CD4-positive, alpha-beta T cell treated with Interferon alpha-2 for 1 hour (primary cell): ENCODE measurements around the gene DGKI.

Experiments used
- DNase-seq, 2 donors: peaks; one replicate each; pipeline ENCODE4 v3.0.0-alpha.2; 2020 to 2022

The DGKI gene

DNA sequence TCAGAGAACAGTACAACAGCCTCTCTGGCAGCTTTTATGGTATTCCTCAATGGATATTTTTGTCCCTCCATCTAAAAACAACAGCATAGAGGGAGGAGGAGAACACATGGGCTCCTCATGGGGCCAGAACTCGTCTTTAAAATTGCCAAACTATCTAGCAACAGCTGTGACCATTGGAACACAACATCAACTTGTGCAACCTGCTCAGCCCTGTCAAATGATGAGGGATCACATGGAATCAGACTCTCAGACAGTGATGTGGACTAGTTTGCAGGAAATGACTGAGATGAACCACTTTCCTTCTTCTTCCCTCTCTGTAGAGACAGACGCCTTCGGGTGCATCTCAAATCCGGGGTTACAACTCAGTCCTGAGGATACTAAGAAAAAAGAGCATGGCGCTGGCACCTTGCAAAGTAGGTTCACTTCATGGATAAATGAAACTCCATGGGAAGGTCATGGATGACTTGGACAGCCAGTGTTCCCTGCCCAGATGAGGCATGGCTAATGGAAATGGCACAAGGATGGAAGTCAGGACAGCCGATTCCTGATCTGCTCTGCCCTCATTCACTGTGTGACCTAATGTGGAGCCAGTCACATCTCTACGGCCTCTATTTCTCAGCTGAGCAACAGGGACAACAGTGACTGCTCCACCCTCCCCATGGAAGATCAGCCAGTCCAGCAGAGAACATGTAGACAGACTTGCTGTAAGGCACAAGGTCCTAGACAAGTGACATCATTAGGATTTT, 24.6 kb upstream of the DGKI start:
- no peak for DNase-seq

- no peak for DNase-seq
Observed at GRCh38 chr7:137870684-137871083, 23.9 kb upstream of the DGKI start.

DNA sequence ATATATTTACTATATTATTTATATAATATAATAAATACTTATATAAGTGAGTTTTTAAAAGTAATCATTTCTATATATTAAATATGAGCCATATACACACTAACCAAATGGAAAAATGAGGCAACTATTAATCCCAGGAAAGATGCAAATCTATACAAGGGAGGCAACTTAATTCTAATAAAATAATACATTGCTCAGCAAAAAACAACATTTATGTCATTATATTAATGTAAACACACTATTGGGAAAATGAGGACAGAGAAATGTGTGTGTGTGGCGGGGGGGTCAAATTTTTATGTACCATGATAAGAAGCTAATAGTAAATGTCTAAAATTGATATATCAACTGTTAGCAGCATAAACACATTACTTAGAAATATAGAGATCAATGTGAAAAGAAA, 23.3 kb upstream of the DGKI start:
- DNase-seq = no peak

GRCh38 chr7:137869260-137869659, 22.5 kb upstream of the DGKI start:
- DNase-seq = no peak

GRCh38 chr7:137867289-137867688, 20.5 kb upstream of the DGKI start:
- DNase-seq = no peak

DNA sequence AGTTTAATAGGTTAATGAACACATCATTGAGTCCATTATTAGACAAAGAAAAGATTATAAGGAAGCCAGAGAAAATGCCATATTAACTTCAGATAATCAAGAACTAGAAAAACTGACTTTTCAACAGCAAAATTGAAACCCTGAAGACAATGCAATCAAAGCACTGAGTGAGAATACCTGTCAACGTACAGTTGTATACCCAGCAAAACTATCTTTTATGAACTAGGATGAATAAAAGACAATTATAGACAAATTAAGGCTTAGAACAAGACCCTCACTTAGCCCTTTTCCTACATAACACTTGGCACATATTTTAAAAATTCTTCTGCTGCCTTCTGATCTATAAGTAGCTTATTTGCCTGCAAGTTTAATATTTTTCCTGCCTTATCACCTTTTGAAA, 19.0 kb upstream of the DGKI start:
- DNase-seq = no peak

DNA sequence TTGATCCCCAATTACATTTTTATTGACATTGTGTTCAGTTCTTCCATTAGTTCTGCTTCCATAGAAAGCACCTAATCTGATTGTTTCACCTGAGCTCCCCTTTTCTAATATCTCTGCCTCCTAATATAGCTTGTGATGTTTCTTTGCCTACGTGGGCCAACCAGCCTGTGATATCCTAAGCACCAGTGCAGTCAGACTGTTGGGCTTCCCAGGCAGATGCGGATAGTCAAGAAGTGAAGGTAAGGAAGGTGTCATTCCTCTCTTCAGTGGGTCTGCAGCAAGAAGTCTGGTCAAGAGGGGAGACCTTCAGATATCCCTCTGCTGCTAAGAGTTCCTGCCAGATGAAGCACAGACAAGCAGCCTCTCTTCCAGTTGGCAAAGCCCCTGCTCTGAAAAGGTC, 16.2 kb upstream of the DGKI start:
- no peak for DNase-seq

DNA sequence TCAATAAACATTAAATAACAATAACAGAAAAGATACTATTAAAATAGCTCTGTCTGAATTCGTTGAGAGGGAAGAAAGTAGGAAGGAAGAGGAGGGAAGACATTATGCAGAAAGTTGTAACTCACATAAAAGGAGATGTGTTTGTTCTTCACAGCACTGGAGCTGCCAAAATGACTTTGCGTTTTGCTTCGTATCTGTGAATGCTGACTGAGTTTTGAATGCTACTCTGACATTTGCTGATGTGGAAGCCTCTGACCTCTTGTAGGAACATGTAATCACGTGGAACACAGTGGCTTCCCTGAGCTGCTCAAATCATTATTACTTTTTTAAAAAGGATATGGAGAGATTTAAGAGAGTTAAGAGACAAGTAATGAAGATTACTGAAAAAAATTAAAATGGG, 15.6 kb upstream of the DGKI start:
- DNase-seq = no peak

DNA sequence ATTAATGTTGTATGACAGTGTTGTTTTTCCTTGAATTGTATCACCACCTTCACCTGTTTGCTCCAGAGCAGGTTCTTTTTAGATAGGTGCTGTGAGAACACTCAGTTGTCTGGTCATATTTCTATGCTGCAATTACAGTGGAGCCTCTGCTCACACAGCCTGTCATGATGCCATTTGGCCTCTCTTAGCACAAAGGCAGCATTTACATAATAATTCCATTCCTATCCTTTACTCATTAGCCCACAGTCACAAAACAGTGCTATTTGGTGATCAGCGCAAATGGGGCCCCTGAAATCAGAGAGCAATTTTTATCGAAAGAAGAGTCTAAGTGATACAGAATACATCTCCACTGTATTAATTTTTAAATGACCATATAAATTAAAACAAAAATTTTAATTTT, 13.8 kb upstream of the DGKI start:
- DNase-seq = no peak

DNA sequence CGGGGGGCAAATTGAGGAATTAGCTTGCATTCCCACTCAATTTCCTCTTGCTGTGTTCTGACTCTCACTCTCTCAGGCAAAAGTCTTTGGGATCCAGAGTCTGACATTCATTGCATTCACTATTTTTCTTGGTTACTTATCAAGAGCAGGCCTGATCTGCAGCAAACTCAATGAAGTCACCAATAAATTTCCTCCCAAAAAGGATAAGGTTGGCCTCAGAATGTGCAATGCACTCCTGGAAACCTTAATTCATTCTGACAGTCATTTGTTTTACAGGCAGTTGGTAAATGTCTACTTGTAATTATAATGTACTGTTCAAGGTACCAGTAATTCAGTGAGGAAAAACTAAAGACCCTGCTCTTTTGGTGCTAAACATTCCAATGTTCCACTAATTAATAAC, 6.3 kb upstream of the DGKI start:
- DNase-seq = no peak

DNA sequence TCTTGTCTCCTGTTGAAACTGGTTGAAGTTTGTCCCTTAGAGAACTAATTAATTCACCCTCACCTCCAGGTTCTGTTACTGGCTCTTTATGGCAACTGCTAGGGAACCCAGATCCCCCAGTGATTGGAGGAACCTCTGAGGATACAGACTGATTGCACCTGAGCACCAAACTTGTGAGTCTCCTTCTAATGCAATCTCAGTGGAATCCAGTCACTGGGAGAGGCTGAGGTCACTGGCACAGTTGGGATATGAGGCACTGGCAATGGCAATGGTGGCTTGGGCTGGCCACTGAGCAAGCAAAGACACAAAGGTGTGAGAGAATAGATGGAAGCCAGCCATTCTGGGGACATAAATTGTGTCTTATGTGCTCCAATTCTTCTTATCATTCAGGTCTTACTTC, 5.3 kb upstream of the DGKI start:
- DNase-seq = no peak

DNA sequence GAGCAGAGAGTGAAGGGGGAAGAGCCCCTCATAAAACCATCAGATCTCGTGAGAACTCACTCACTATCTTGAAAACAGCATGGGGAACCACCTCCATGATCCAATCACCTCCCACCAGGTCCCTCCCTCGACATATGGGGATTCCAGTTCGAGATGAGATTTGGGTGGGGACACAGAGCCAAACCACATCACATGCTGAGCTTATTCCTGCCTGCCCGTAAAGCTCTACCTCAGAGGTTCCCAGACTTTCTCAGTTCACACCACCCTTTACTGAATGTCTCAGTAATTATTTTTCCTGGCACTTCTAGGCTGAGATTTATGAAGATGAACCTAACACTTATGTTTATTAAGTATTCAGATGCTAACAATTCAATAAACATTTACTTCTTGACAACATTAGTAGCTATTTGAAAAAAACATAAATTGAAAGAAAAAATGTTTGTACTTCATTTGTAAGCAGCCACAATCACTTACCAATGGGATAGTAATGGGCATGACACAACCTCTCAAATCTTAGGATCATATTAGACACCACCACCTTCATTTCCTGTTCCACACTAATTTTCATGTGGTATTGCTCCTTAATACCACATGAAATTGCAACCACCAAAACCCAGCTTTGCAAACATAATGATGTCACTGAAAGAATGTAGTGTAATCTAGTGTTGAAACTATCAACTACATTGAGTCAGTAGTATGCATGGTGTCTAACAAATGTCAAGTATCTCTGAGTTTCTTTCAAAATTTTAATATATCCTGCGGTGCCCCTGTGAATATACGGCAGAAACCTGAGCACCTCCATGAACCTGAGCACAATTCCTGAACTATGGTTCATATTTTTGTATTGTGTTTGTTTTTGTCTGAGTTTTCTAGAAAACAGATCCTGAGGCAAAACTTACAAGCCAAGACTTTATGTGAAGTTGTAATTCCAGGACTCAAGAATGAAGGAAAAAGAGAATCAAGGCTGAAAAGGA, 4.5 kb upstream of the DGKI start:
- no peak for DNase-seq

DNA sequence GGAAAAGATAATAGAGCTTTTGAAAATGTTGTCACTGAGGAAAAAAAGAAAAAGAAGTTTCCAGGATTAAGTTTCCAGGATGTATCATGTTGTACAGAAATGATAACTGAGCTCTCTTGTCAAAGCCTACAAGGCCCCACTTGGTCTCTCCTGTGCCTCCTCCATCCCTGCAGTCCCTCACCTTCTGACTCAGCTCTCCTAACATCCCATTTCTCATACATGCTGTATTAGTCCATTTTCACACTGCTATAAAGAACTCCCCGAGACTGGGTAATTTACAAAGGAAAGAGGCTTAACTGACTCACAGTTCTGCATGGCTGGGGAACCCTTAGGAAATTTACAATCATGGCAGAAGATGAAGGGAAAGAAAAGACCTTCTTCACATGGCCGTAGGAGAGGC, 3.8 kb upstream of the DGKI start:
- no peak for DNase-seq

GRCh38 chr7:137848095-137848494, 1.3 kb upstream of the DGKI start:
- no peak for DNase-seq

GRCh38 chr7:137847568-137848050, 835 bp upstream of the DGKI start:
- no peak for DNase-seq

DNA sequence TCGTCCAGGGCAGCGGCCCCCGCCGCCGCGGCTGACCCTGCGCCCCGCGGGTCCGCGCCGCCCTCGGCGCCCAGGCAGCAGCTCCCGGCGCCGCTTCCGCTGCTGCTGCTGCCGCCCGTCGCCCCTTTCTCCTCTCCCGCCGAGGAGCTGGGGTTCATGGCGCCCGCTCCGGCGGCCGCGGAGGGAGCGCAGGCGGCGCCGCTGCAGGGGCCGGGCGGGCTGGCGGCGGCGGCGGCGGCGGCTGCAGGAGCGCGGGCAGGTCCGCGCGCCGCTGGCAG, 286 bp downstream of the DGKI start:
- DNase-seq = no peak

DNA sequence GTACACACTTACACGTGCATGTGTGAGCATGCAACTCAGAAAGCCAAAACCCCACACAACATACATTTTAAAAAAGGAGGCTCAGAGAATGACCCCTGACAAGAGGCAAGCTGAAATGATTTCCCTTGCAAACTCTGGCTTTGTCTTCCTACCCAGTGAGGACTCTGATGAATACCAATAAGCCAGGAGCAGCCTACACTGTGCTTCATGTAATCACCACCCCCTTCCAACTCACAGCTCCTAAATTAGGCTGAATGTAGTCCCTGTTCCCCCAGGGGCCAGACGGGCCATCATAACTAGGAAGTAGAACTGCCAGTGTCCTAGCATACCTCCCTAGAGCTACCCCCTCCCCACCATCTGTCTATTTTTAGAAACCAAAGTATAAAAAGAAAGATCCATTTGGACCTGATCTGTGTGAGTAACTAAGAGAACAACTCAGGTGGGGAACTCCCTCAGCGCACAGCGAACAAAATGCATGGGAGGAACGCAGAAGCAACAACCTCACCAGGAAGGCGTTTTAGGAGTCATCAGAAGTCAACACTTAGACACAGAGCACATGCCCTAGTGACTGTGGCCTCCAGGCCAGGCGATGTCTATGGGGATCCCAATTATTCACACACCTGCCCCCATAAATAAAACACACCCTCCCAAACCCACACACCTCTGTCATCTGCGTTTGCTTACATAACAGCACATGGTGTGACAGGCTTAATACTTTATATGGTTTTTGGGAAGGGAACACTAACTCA, 1.9 kb downstream of the DGKI start:
- no peak for DNase-seq

DNA sequence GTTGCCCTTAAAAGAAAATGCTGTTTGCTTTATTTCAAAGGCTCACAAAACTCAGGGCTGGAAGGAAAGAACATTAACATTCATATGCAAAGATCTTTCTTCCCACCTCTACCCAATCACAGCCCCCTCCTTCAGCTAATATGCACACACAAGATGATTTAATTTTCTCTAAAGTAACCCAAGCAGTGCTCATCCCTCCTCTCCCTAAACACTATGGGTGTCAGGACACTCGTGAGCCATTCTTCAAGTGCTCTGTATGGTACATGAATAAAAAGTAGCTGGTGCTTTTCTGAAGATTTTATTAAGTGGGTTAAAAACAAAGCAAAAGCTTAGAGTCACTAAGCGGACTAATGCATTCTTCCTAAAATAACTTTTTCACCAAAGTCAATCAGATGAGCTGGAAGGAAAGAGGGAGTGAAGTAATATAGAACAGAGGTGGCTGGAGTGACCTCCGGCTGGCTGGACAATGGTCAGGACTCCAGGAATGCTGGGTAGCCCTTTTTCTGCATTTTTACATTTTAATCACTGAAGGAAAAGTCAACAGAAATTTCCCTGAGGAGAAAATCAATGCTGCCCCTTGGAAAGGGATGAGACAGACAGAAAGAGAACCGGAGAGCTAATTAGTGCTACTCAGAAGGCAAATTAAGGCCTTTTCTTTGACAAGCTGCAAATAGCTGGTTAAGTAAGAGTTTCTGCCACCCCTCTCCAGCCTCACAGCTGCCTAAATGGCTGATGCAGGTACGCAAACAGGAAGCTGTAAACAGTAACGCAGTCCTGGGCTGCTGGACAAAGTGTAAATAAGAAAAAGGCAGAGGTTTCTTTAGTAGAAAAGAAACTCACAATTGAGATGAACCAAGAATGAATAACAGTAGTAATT, 6.6 kb downstream of the DGKI start:
- no peak for DNase-seq

DNA sequence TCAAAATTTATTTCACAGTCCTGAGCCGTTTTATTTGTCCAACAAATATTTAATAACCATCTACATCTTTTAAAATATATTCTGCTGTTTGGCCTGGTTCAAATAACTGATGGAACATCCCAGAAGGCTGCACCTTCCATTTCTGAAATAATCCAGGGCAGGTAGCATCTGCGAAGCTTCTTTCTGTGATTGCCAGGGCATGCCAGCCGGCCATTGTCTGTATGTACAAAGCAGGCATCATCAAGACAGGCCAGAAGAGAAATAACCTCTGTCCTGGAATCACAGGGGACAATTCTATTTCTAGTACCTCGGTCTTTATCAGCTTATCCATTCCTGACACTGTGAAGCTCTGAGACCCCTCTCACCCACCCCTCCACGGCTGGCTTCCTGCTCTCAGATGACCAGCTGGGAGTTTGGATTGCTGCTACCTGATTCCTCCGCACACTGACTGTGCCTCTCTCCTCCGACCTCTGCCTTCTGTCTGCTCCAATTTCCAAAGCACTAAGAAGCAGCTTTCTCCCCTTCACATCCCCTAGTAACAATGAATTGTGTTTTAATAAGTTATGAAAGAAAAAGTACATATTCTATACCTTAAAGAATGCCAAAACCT, 8.0 kb downstream of the DGKI start:
- no peak for DNase-seq

DNA sequence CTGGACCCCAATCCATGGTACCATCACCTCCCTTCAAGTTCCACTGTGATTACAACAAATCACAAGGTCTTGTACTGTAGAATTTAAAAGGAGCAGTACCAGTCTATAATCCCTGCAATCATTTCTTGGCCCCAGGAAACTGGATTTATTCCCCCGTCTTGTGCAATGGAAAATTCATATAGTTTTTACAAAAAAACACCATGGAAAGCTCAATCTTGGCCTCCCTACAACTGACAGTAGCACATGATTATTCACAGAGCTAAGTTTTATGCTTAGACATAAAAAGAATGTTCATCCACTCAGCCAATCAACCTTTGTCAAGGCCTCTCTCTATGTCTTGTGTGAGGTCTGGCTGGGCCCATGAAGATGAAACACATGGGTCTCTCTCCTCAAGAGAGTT, 10.2 kb downstream of the DGKI start:
- no peak for DNase-seq

- DNase-seq = no peak
Observed at GRCh38 chr7:137836113-137836509, 10.7 kb downstream of the DGKI start.

DNA sequence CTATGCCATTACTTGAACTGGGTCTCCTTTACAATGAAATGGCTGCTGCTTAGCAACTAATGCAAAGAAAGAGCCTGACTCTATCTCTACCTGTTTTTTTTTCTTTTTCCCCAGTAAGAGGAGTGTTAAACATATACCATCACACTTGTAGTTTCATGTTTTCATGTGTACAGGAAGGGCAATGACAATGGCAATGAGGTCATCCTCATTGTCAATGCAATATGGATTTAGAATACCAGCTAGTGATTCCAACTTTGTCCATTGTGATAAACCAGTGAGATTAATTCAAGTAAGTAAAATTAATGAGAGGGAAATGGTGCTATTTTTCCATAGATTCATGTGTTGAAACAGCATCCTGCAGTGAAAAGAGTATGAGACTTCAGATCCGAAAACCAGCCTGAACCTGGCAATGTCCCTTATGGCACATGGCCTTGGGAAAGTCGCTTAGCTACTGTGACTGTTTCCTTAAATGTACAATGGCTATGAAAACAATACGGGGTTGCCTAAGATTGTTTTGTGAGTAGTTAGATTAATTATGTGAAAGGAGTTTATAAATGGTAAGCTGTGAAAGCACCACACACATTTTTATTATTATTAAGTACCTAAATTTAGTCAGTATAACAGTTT, 11.2 kb downstream of the DGKI start:
- DNase-seq = no peak
